ENCODE measurements around the gene GSTM3.
"Not testable (repeated sequence)": the region's sequence is repeated elsewhere in the genome, so short reads cannot be mapped to it uniquely, and the experiment has no call there.

The GSTM3 gene

GRCh38 chr1:109697066-109697465 is 43.8 kb downstream of the GSTM3 start:
- Histone ChIP-seq H3K36me3 (ENCODE audit: control insufficient read depth, low read length) (no peaks in the 10 kb centered on the region), H3K4me2 (ENCODE audit: low read length) (no peak overlapping the region), H3K79me2 (ENCODE audit: control insufficient read depth, low read length) (no peaks in the 10 kb centered on the region), H3K27ac (ENCODE audit: low read depth, low read length) (no peak overlapping the region), H3F3A (ENCODE audit: control insufficient read depth, insufficient read depth) (no peaks in the 10 kb centered on the region), H3K4me1 (ENCODE audit: control insufficient read depth, low read length) (no peaks in the 10 kb centered on the region), H3K9me2 (replicated peaks; ENCODE audit: control insufficient read depth, low read length) (no peaks in the 10 kb centered on the region), H4K20me1 (ENCODE audit: control insufficient read depth, insufficient read depth, low read depth, low read length) (no peaks in the 10 kb centered on the region), H3K4me3 (ENCODE audit: low read length) (no peak overlapping the region), H3K9me3 (ENCODE audit: control insufficient read depth, insufficient read depth, low read length) (no peaks in the 10 kb centered on the region), H3K27me3 (ENCODE audit: control insufficient read depth, low read length) (no peaks in the 10 kb centered on the region)
- TF ChIP-seq EZH2phosphoT487 (IDR thresholded peaks at IDR 0.05; ENCODE audit: borderline replicate concordance, low read length) (no peak), CTCF (IDR thresholded peaks at IDR 0.05; ENCODE audit: low read depth, low read length, poor library complexity, severe bottlenecking) (no peak)

GRCh38 chr1:109695138-109695537 is 45.7 kb downstream of the GSTM3 start:
- not testable (repeated sequence) for H3F3A ChIP-seq (ENCODE audit: control insufficient read depth, insufficient read depth); H3K27ac ChIP-seq (ENCODE audit: low read depth, low read length); H4K20me1 ChIP-seq (ENCODE audit: control insufficient read depth, insufficient read depth, low read depth, low read length); H3K9me3 ChIP-seq (ENCODE audit: control insufficient read depth, insufficient read depth, low read length); H3K36me3 ChIP-seq (ENCODE audit: control insufficient read depth, low read length); H3K4me1 ChIP-seq (ENCODE audit: control insufficient read depth, low read length); H3K79me2 ChIP-seq (ENCODE audit: control insufficient read depth, low read length); H3K4me3 ChIP-seq (ENCODE audit: low read length); H3K27me3 ChIP-seq (ENCODE audit: control insufficient read depth, low read length); H3K4me2 ChIP-seq (ENCODE audit: low read length); H3K9me2 ChIP-seq (replicated peaks; ENCODE audit: control insufficient read depth, low read length)

GRCh38 chr1:109694400-109694799 is 46.4 kb downstream of the GSTM3 start:
- not testable (repeated sequence) for H4K20me1 ChIP-seq (ENCODE audit: control insufficient read depth, insufficient read depth, low read depth, low read length); H3K4me3 ChIP-seq (ENCODE audit: low read length); H3K27me3 ChIP-seq (ENCODE audit: control insufficient read depth, low read length); H3K4me1 ChIP-seq (ENCODE audit: control insufficient read depth, low read length); H3K4me2 ChIP-seq (ENCODE audit: low read length); H3K9me2 ChIP-seq (replicated peaks; ENCODE audit: control insufficient read depth, low read length); H3K36me3 ChIP-seq (ENCODE audit: control insufficient read depth, low read length); H3F3A ChIP-seq (ENCODE audit: control insufficient read depth, insufficient read depth); H3K79me2 ChIP-seq (ENCODE audit: control insufficient read depth, low read length); H3K27ac ChIP-seq (ENCODE audit: low read depth, low read length); H3K9me3 ChIP-seq (ENCODE audit: control insufficient read depth, insufficient read depth, low read length)

- no peaks in the 10 kb centered on the region for H3K27me3 ChIP-seq (ENCODE audit: control insufficient read depth, low read length)
- H3K79me2 ChIP-seq (ENCODE audit: control insufficient read depth, low read length), result no peaks in the 10 kb centered on the region
- H3K9me2 ChIP-seq (replicated peaks; ENCODE audit: control insufficient read depth, low read length), result no peaks in the 10 kb centered on the region
- H3K36me3 ChIP-seq (ENCODE audit: control insufficient read depth, low read length), result no peaks in the 10 kb centered on the region
- no peak overlapping the region for H3K4me2 ChIP-seq (ENCODE audit: low read length)
- H3K4me3 ChIP-seq (ENCODE audit: low read length), result no peak overlapping the region
- H4K20me1 ChIP-seq (ENCODE audit: control insufficient read depth, insufficient read depth, low read depth, low read length), result no peaks in the 10 kb centered on the region
- H3K9me3 ChIP-seq (ENCODE audit: control insufficient read depth, insufficient read depth, low read length), result no peaks in the 10 kb centered on the region
- no peaks in the 10 kb centered on the region for H3K4me1 ChIP-seq (ENCODE audit: control insufficient read depth, low read length)
- no peak overlapping the region for H3K27ac ChIP-seq (ENCODE audit: low read depth, low read length)
- TF ChIP-seq CTCF (IDR thresholded peaks at IDR 0.05; ENCODE audit: low read depth, low read length, poor library complexity, severe bottlenecking), result no peak
- no peak for TF ChIP-seq EZH2phosphoT487 (IDR thresholded peaks at IDR 0.05; ENCODE audit: borderline replicate concordance, low read length)
- H3F3A ChIP-seq (ENCODE audit: control insufficient read depth, insufficient read depth), result no peaks in the 10 kb centered on the region
Observed at GRCh38 chr1:109691759-109692158, 49.1 kb downstream of the GSTM3 start.

Measured in DOHH2 (cell line).